Activated gamma-delta T cell treated with anti-CD3 and anti-CD28 coated beads, Interleukin-2, amount 50 U/mL, for 16 hours (primary cell): ENCODE results near the gene VAMP4.

Source experiments
- DNase-seq: peaks from one replicate; pipeline ENCODE4 v3.0.0-alpha.2; 2020; ENCODE audit warnings: low read depth

The VAMP4 gene

GRCh38 chr1:171741872-171742576, at the start of gene VAMP4:
Gene VAMP4 (minus strand): TSS chr1:171742065. CDS start chr1:171738414, 3,651 bp downstream.
- DNase-seq = peak; percentile 80

GRCh38 chr1:171790318-171790717, 48.5 kb upstream of the VAMP4 start:
- no peak for DNase-seq

- DNase-seq = no peak
These were observed 46.8 kb upstream of the VAMP4 start for GRCh38 chr1:171788696-171789095.

- DNase-seq = no peak
These were observed 46.0 kb upstream of the VAMP4 start for GRCh38 chr1:171787686-171788480.

GRCh38 chr1:171786534-171786933, 44.7 kb upstream of the VAMP4 start:
- DNase-seq = no peak

GRCh38 chr1:171785766-171786165, 43.9 kb upstream of the VAMP4 start:
- DNase-seq = no peak

GRCh38 chr1:171784784-171785183, 42.9 kb upstream of the VAMP4 start:
- DNase-seq = no peak

- DNase-seq = no peak
These were observed 42.1 kb upstream of the VAMP4 start for GRCh38 chr1:171783816-171784530.

GRCh38 chr1:171781176-171781875, 39.5 kb upstream of the VAMP4 start, which contains the start of gene METTL13:
Gene METTL13 (plus strand): TSS chr1:171781660. CDS start chr1:171781968, 308 bp downstream.
- DNase-seq = peak; percentile 97

- DNase-seq = no peak
These were observed 38.8 kb upstream of the VAMP4 start for GRCh38 chr1:171780583-171781175.

- DNase-seq = no peak
These were observed 30.4 kb upstream of the VAMP4 start for GRCh38 chr1:171772312-171772711.

GRCh38 chr1:171769754-171770153, 27.9 kb upstream of the VAMP4 start:
- DNase-seq = no peak

- DNase-seq = no peak
These were observed 27.3 kb upstream of the VAMP4 start for GRCh38 chr1:171769171-171769570.

GRCh38 chr1:171763764-171764163, 21.9 kb upstream of the VAMP4 start:
- no peak for DNase-seq

GRCh38 chr1:171762143-171762563, 20.3 kb upstream of the VAMP4 start:
- DNase-seq = no peak

- DNase-seq = no peak
These were observed 16.1 kb upstream of the VAMP4 start for GRCh38 chr1:171758011-171758410.

- no peak for DNase-seq
These were observed 15.0 kb upstream of the VAMP4 start for GRCh38 chr1:171756856-171757255.

GRCh38 chr1:171754971-171755370, 13.1 kb upstream of the VAMP4 start:
- no peak for DNase-seq

GRCh38 chr1:171754353-171754705, 12.5 kb upstream of the VAMP4 start:
- no peak for DNase-seq

- no peak for DNase-seq
These were observed 12.0 kb upstream of the VAMP4 start for GRCh38 chr1:171753685-171754352.

- DNase-seq = no peak
These were observed 11.3 kb upstream of the VAMP4 start for GRCh38 chr1:171753182-171753581.
